AG09309 (cell line): ENCODE measurements around the gene ITPR1.

ENCODE experiments used
- DNase-seq: peaks from one replicate; pipeline ENCODE4 v3.0.0-alpha.2; 2010; ENCODE audit warnings: low read depth
- H3K4me3 ChIP-seq: 2 replicates; pipeline ENCODE4 v1.5.1; 2011; ENCODE audit warnings: mild to moderate bottlenecking, low read depth, low read length, moderate library complexity; ENCODE audit not compliant: control insufficient read depth
- TF ChIP-seq, protein P1 (sequence below): IDR thresholded peaks from 2 replicates; pipeline ENCODE4 v1.5.1; 2011; ENCODE audit warnings: mild to moderate bottlenecking, low read depth, low read length, inconsistent platforms; ENCODE audit not compliant: insufficient read depth, control insufficient read depth; ENCODE audit errors: missing control alignments

ITPR1 gene

GRCh38 chr3:4687167-4687566 lies 194.0 kb downstream of the ITPR1 start:
- no peak for DNase-seq
- H3K4me3 ChIP-seq, result no peak overlapping the region

GRCh38 chr3:4687596-4687995 lies 194.4 kb downstream of the ITPR1 start:
- TF ChIP-seq, protein P1, sequence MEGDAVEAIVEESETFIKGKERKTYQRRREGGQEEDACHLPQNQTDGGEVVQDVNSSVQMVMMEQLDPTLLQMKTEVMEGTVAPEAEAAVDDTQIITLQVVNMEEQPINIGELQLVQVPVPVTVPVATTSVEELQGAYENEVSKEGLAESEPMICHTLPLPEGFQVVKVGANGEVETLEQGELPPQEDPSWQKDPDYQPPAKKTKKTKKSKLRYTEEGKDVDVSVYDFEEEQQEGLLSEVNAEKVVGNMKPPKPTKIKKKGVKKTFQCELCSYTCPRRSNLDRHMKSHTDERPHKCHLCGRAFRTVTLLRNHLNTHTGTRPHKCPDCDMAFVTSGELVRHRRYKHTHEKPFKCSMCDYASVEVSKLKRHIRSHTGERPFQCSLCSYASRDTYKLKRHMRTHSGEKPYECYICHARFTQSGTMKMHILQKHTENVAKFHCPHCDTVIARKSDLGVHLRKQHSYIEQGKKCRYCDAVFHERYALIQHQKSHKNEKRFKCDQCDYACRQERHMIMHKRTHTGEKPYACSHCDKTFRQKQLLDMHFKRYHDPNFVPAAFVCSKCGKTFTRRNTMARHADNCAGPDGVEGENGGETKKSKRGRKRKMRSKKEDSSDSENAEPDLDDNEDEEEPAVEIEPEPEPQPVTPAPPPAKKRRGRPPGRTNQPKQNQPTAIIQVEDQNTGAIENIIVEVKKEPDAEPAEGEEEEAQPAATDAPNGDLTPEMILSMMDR, result no peak
- no peak for DNase-seq
- H3K4me3 ChIP-seq, result no peak overlapping the region

More at GRCh38 chr3:4687167-4687566, 194.0 kb downstream of the ITPR1 start:
- TF ChIP-seq, protein P1, result no peak

DNA sequence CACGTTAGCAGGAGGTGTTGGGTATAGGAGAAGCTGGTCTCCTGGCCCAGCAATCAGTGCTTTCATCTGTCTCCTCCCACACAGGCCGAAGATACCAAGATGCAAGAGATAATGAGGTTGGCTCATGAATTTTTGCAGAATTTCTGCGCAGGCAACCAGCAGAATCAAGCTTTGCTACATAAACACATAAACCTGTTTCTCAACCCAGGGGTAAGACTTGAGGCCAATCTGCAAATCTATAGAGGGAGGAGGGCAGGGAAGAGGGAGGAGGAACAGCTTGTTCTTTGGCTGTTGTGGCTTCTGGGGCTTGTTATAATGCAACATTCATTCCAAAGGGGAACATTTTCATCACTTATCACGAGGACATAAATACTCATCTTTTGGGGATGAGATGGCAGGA lies 195.3 kb downstream of the ITPR1 start:
- TF ChIP-seq, protein P1, result no peak
- no peak for DNase-seq
- no peak overlapping the region for H3K4me3 ChIP-seq

GRCh38 chr3:4689021-4689420 lies 195.9 kb downstream of the ITPR1 start:
- H3K4me3 ChIP-seq, result no peak overlapping the region
- TF ChIP-seq, protein P1, result no peak
- no peak for DNase-seq

DNA sequence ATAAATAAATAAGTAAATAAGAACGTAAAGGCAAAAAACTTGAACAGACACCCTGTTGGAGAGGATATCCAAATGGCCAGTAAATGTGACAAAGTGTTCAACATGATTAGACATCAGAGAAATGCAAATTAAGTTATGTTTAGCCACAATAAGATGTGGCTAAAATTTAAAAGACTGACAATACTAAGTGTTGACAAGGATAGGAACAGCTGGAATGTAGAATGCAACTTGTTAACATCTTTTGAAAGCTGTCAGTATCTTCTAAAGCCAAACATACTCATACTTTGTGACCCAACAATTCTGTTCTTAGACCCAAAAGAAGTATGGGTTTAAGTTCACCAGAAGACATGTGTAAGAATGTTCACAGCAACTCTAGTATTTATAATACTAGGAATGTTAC lies 197.1 kb downstream of the ITPR1 start:
- H3K4me3 ChIP-seq, result no peak overlapping the region
- DNase-seq, result no peak
- TF ChIP-seq, protein P1, result no peak

DNA sequence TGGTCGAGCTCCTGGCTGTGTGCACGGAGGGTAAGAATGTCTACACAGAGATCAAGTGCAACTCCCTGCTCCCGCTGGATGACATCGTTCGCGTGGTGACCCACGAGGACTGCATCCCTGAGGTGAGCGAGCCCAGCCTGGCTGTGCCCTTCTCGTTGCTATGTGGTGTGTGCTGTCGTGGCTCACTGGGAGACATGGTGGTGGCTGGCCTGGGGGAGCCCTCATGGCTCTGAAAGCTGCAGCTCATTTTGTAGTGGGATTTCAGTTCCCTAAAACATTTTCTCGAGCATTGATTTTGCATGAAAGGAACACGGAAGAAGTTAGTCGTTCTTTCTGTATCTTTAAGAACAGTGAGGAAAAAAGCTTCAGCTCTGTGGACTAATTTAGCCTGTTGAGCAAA lies 200.5 kb downstream of the ITPR1 start:
- TF ChIP-seq, protein P1, result no peak
- no peak overlapping the region for H3K4me3 ChIP-seq
- DNase-seq, result no peak

- TF ChIP-seq, protein P1, result no peak
- H3K4me3 ChIP-seq, result no peak overlapping the region
- no peak for DNase-seq
These were observed 202.7 kb downstream of the ITPR1 start for GRCh38 chr3:4695846-4696245.
